Measurements from ENCODE around the gene ALDH3A1. TPM values are rescaled to one million over a fixed set of nuclear protein-coding genes. Genes with fewer than 3 reads are reported as not detected.

ALDH3A1 gene
- total and polyA plus RNA-seq, 3 donors from 2014 or later: 3.2 to 5.6 (median 4.2) TPM

DNA sequence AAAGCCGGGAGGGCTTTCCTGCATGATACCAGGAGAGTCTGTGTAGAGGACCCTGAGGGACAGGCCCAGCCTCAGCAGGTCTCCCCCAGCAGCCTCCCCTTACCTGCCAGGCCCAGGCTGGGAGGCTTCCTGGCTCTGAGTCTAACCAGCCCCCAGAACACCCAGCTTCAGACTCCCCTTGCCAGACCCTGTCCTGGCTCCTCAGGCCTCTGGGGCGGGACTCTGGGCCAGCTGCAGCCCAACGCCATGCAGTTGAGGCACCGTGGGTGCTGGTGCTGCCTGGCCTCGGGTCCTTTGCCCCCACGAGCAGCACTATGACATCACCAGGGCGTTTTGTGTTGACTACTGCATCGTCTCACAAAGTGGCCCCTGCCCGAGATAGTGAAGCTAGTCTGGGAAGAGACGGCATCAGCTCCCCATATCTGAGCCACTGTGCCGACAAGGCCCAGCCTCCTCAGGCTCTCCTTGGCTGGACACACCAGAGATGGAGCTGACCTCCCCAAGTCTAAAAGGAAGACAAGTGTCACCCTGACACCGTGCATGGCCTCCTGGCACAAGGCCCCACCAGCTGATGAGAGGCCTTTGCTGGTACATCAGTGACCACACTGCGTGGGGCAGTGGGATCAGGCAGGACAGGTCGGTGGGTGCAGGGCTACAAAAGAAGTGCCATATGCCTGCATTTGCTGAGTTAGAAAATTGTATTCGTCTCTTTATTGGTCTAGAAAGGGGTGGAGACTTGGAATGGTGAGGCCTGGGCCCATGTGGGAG lies 10.6 kb downstream of the ALDH3A1 start:
- no peaks in the 10 kb centered on the region for H3K27me3 ChIP-seq
- H3K4me3 ChIP-seq: no peak overlapping the region
- WGBS, 2 donors: 84 to 91% methylated on average over 12 to 15 of the region's 15 CpGs
- H3K27ac ChIP-seq: no peak overlapping the region
- H3K4me1 ChIP-seq: peaks cover 11% of the 10 kb centered on the region
- no peaks in the 10 kb centered on the region for H3K36me3 ChIP-seq (ENCODE audit: low read depth, missing control alignments)
- intact Hi-C loops (cut with DNase I; ENCODE audit: low total_unique reads): no loop called here
- no peak for TF ChIP-seq POLR2A (IDR thresholded peaks at IDR 0.05)
- no peak for TF ChIP-seq CTCF (IDR thresholded peaks at IDR 0.05)
- no peaks in the 10 kb centered on the region for H3K9me3 ChIP-seq
- no peak for DNase-seq

- Histone ChIP-seq H3K27me3 (no peaks in the 10 kb centered on the region), H3K27ac (peak overlapping the region; percentile 14 to 24), H3K36me3 (ENCODE audit: low read depth, missing control alignments) (no peaks in the 10 kb centered on the region), H3K4me3 (no peak overlapping the region), H3K9me3 (no peaks in the 10 kb centered on the region), H3K4me1 (peaks cover 13% of the 10 kb centered on the region)
- DNase-seq: peak; percentile 69
- intact Hi-C loops (cut with DNase I; ENCODE audit: low total_unique reads): no loop called here
- 45 to 47% methylated on average over 11 of the region's 11 CpGs for WGBS, 2 donors
- no peak for TF ChIP-seq POLR2A (IDR thresholded peaks at IDR 0.05)
- no peak for TF ChIP-seq CTCF (IDR thresholded peaks at IDR 0.05)
Observed at GRCh38 chr17:19736071-19736470, 12.0 kb downstream of the ALDH3A1 start.

- WGBS, 2 donors: 83 to 84% methylated on average over 11 of the region's 11 CpGs
- intact Hi-C loops (cut with DNase I; ENCODE audit: low total_unique reads): no loop called here
Observed at GRCh38 chr17:19733953-19734526, 14.1 kb downstream of the ALDH3A1 start.

DNA sequence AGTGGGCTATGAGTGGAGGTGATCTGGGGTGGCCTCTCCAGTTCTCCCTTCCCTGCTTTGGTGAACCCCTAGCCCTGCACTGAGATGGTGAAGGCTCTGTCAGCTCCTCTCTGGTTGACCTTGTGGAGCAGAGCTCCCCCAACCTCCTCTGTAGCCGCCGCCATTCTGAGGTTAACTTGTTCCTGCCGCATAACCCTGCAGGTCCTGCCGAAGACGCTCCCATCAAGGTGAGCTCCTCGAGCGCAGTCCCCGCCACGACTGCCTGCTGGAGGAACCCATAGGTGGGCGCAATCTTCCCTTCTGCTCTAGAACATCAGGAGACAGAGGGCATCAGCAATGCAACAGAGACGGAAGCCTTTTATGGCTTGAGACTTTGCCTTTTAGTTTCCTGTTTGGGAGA lies 16.5 kb downstream of the ALDH3A1 start:
- H3K4me1 ChIP-seq: peaks cover 53% of the 10 kb centered on the region
- H3K4me3 ChIP-seq: no peak overlapping the region
- no peaks in the 10 kb centered on the region for H3K27me3 ChIP-seq
- H3K27ac ChIP-seq: no peak overlapping the region
- H3K9me3 ChIP-seq: no peaks in the 10 kb centered on the region
- H3K36me3 ChIP-seq (ENCODE audit: low read depth, missing control alignments): no peaks in the 10 kb centered on the region
- intact Hi-C loops (cut with DNase I; ENCODE audit: low total_unique reads): no loop called here
- TF ChIP-seq CTCF (IDR thresholded peaks at IDR 0.05): no peak
- TF ChIP-seq POLR2A (IDR thresholded peaks at IDR 0.05): no peak
- WGBS, 2 donors: 82 to 96% methylated on average over 11 of the region's 11 CpGs
- DNase-seq: no peak

More at GRCh38 chr17:19733953-19734526, 14.1 kb downstream of the ALDH3A1 start:
- TF ChIP-seq CTCF (IDR thresholded peaks at IDR 0.05) (no peak), POLR2A (IDR thresholded peaks at IDR 0.05) (no peak)
- Histone ChIP-seq H3K9me3 (no peaks in the 10 kb centered on the region), H3K4me1 (peaks cover 29% of the 10 kb centered on the region), H3K27ac (no peak overlapping the region), H3K36me3 (ENCODE audit: low read depth, missing control alignments) (no peaks in the 10 kb centered on the region), H3K27me3 (no peaks in the 10 kb centered on the region), H3K4me3 (no peak overlapping the region)
- no peak for DNase-seq
